ENCODE results near the gene GJB4. TPM values are rescaled to one million over a fixed set of nuclear protein-coding genes. Genes with fewer than 3 reads are reported as not detected.

The GJB4 gene
- total RNA-seq, 1 experiment from 2014 or later = 0.07 TPM

- TF ChIP-seq FOXP4 (CRISPR knock-in tag; IDR thresholded peaks at IDR 0.05) = no peak
Observed at GRCh38 chr1:34763142-34763781, 3.7 kb downstream of the GJB4 start (continued).

- Mint-ChIP-seq H3K27ac (no peak overlapping the region), H3K27me3 (ENCODE audit: low read depth) (peaks cover 3% of the 10 kb centered on the region; the same call in 1 of the 2 replicates), H3K36me3 (no peaks in the 10 kb centered on the region), H3K9me3 (peaks cover under 1% of the 10 kb centered on the region; the same call in 1 of the 2 replicates), H3K4me1 (no peaks in the 10 kb centered on the region), H3K4me3 (no peak overlapping the region)
- CTCF ChIA-PET = no interaction called here
- DNase-seq (ENCODE audit: low spot score) (no peak), ATAC-seq (no peak)
- POLR2A ChIA-PET = no interaction called here
- TF ChIP-seq ZNF532 (CRISPR knock-in tag; IDR thresholded peaks at IDR 0.05; ENCODE audit: borderline replicate concordance) = no peak
- no peak for TF ChIP-seq ZSCAN18 (CRISPR knock-in tag; IDR thresholded peaks at IDR 0.05)
- TF ChIP-seq MLX (CRISPR knock-in tag; IDR thresholded peaks at IDR 0.05) = no peak
- no peak for TF ChIP-seq KAT7 (CRISPR knock-in tag; IDR thresholded peaks at IDR 0.05; ENCODE audit: borderline replicate concordance)
- no peak for TF ChIP-seq ZNF281 (CRISPR knock-in tag; IDR thresholded peaks at IDR 0.05)
- TF ChIP-seq OVOL2 (CRISPR knock-in tag; IDR thresholded peaks at IDR 0.05; ENCODE audit: borderline replicate concordance) = no peak
- no peak for TF ChIP-seq ZMAT4 (CRISPR knock-in tag; IDR thresholded peaks at IDR 0.05)
Observed at GRCh38 chr1:34768856-34769255, 9.3 kb downstream of the GJB4 start.

- ChIA-PET POLR2A (no interaction called here), CTCF (interaction anchor here (1.4 to 1.5 kb wide), 2 partner anchors 13 to 15 kb away, joined by 3 to 4 read pairs; no protein-coding TSS in a partner anchor)
- H3K36me3 Mint-ChIP-seq = no peaks in the 10 kb centered on the region
- H3K4me1 Mint-ChIP-seq = no peaks in the 10 kb centered on the region
- no peak overlapping the region for H3K27ac Mint-ChIP-seq
- no peaks in the 10 kb centered on the region; the same call in 1 of the 2 replicates for H3K27me3 Mint-ChIP-seq (ENCODE audit: low read depth)
- no peaks in the 10 kb centered on the region for H3K9me3 Mint-ChIP-seq
- TF ChIP-seq STAT6 (CRISPR knock-in tag; conservative IDR thresholded peaks at IDR 0.05; ENCODE audit: low read depth) (no peak), E2F1 (CRISPR knock-in tag; IDR thresholded peaks at IDR 0.05) (no peak), IRF2 (CRISPR knock-in tag; IDR thresholded peaks at IDR 0.05; ENCODE audit: borderline replicate concordance, low read depth) (no peak), SMAD4 (CRISPR knock-in tag; IDR thresholded peaks at IDR 0.05) (no peak)
- ATAC-seq = no peak
- no peak for DNase-seq (ENCODE audit: low spot score)
- H3K4me3 Mint-ChIP-seq = no peak overlapping the region
Observed at GRCh38 chr1:34770891-34771504, 11.5 kb downstream of the GJB4 start.
